Head of caudate nucleus (tissue), 42 donors: ENCODE results near the gene STX2.

Experiments
- DNase-seq, 42 donors: peaks; one replicate each; pipeline versions ENCODE4 v3.0.0 to v3.0.0-alpha.2; 2020 to 2021; ENCODE audit warnings: mixed read lengths in 7 of 42
- intact Hi-C: fragments of 100-400 bp; cut with DNase I; formaldehyde crosslinking; loops from one replicate; pipeline ENCODE4 v1.15.0; 2022

STX2 gene

DNA sequence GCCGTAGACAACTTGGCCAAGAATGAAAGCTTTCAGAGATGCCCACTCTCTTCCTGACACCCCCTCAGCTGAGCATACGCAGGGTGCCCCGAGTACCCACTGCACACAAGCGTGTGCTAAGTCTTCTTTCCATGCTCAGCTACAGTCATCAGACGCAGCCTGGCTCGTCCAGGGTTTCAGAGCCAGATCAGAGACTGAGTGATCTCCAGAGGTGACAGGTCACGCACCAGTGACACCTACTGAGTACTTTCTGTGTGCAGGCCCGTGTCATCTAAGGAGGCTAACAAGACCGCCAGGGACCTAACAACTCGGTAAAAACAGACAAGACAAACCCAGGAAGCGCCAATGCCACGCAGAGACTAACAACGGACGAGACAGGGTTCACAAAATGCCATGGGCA, 25.1 kb downstream of the STX2 start:
- intact Hi-C loops, result no loop called here
- DNase-seq, result no peak

GRCh38 chr12:130813436-130813835, 25.6 kb downstream of the STX2 start:
- intact Hi-C loops, result no loop called here
- no peak for DNase-seq

DNA sequence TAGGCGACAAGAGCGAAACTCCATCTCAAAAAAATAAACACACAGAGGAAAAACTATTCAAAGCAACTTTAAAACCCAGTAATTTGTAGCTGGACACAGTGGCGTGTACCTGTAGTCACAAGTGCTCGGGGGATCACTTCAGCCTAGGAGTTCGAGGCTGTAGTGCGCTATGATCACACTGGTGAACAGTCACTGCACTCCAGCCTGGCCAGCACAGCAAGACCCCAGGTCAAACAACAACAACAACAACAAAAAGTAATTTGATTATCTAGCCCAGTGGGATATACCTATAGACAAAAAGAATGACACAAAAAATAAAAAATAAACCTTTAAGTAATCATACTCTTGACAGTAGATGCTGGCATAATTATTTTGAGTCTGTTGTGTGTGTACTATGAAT, 29.3 kb downstream of the STX2 start:
- DNase-seq, result no peak

GRCh38 chr12:130807309-130807708, 31.7 kb downstream of the STX2 start:
- intact Hi-C loops, result no loop called here
- no peak for DNase-seq

More for the DNA sequence above, 29.3 kb downstream of the STX2 start:
- intact Hi-C loops, result no loop called here

DNA sequence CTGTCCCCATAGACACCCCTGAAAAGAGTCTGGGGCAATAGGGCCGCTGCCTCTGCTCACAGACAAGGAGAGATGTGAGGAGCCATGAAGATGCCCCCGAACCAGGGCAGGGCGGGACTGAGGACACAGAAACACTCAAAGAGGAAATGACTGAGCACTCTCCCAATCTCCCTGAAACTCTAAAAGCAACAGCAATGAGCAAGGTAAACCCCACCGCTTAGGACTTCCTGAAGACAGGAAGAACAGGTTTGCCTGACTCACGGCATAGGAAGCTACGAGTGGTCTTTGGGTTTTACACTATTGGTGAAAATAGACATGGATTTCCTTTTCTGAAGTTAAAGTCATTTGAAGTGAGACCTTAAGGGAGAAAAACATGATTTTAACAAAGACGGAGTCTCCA, 32.5 kb downstream of the STX2 start:
- intact Hi-C loops, result no loop called here
- DNase-seq, result no peak

GRCh38 chr12:130805635-130806034, 33.4 kb downstream of the STX2 start:
- intact Hi-C loops, result no loop called here
- DNase-seq, result no peak

DNA sequence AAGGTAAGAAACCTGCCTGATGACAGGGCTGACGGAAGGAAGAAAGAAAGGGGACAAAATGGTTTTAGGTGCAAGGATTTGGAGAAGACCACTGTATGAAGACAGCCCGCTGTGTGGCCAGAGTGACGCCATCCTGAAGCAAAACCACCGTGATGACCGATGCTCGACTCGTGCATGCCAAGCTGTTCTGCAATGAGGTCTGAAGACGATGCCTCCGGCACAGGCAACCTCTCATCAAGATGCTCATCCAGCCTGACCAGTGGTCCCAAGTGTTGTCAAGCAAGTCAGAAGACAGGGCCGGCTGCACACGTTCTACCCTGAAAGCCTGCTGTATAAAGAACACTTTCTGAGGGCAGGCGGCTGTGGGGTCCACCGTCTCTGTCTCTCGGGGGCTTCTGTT, 34.8 kb downstream of the STX2 start:
- no peak for DNase-seq
- intact Hi-C loops, result no loop called here

DNA sequence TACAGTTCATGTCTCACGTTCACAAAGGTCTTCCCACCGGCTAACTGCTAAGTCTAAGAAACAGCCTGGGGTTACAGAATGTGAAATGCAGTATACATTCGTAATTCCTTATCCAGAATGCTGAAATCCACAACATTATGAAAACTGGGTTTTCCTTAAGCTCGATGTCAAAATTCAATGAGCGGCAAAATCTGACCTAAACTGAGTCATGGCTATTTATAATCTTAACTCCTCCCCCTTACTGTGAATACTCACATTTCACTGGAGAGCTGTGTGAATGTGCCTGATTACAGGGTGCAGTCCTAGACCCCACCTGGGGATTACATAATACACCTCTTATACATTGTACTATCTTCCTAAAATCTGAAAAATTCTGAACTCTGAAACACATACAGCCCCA, 35.3 kb downstream of the STX2 start:
- DNase-seq, result no peak
- intact Hi-C loops, result no loop called here

DNA sequence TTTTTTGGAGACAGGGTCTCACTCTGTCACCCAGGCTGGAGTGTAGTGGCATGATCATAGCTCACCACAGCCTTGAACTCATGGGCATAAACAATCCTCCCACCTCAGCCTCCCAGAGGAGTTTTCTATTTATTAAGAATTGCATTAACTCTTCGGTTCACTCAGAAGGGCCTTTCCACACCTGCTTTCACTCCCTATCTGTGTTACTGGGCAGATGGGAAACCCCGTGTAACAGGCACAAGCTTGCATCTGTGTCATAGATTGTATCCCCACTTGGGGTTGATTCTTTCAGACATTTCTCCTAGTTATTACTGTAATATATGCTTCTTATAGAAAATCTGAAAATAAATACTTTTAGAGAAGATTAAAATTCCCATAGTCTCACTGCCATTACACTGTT, 38.7 kb downstream of the STX2 start:
- intact Hi-C loops, result no loop called here
- DNase-seq, result no peak

- intact Hi-C loops, result no loop called here
- no peak for DNase-seq
These were observed 40.0 kb downstream of the STX2 start for GRCh38 chr12:130799051-130799450.

- intact Hi-C loops, result no loop called here
These were observed 41.9 kb downstream of the STX2 start for GRCh38 chr12:130796985-130797686.

DNA sequence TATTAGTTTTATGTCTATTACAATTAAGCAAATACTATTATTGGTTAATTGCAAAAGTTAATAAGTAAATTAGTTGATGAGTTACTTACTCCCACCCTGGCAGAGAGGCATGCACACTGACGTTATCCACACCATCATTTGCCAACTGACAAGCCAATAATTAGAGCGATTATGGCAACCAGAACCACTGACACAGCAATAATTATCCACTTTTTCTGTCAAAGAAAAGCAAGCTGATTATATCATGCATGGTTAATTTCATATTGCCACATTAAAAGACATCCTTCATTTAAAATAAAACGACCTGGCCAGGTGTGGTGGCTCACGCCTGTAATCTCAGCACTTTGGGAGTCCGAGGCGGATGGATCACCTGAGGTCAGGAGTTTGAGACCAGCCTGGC, 43.1 kb downstream of the STX2 start:
- intact Hi-C loops, result no loop called here
- DNase-seq, result no peak

More at GRCh38 chr12:130796985-130797686, 41.9 kb downstream of the STX2 start:
- peak in 24 of 42 donors; percentile 22 to 76 (median 42) for DNase-seq

GRCh38 chr12:130793554-130793849, 45.5 kb downstream of the STX2 start:
- intact Hi-C loops, result no loop called here

DNA sequence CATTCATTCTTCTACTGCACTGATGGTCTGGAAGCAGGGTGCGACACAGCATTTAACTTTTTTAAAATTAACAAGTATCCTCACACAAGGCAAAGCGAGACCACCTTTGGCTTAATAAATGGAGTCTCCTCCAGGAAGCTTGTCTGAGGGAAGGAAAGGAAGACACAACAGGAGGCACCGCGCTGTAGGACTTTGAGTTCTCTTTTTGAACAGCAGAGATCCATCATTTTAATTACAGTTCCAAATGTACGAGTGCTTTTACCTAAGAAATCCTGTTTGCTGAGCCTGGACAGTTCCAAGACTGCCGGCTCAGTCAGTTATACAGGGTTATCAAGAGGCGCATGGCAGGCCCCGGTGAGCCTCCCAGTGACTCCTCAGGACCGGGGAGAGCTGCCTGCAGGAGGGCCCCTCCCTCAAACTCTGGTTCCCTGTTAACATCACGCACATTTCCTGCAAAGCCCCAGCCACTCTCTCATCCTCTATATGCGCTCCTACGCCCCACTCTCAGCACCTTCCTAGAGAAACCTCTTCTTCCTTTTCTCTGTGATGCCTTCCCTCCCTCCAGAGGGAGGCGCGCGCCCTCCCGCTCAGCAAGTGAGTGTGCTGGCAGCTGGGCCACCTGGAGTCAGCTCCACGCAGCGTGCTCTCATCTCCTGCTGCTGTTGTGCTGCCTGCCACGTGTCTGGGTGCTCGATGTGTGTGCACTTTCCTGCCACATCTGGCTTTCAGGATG, 46.1 kb downstream of the STX2 start:
- intact Hi-C loops, result no loop called here
- DNase-seq, result peak in 13 of 42 donors; percentile 18 to 65 (median 43)

More at GRCh38 chr12:130793554-130793849, 45.5 kb downstream of the STX2 start:
- no peak for DNase-seq

DNA sequence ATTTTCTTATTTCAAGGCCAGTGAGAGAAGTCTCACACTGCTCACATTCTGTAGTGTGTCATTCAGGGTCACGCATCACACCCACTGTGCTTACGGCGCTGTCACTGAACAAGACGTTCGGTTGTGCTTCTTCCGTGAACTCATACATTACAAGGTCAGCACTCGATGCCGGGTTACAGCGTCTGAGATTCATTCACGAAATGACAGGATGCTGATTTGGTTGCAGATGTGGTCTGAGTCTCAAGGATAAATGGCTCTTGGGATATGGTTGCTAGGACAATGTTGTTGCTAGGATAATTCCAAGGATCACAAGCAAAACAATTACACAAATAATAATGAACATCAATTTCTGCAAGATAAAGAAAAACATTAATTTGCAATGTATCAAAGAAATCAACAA, 47.4 kb downstream of the STX2 start:
- no peak for DNase-seq
- intact Hi-C loops, result no loop called here

DNA sequence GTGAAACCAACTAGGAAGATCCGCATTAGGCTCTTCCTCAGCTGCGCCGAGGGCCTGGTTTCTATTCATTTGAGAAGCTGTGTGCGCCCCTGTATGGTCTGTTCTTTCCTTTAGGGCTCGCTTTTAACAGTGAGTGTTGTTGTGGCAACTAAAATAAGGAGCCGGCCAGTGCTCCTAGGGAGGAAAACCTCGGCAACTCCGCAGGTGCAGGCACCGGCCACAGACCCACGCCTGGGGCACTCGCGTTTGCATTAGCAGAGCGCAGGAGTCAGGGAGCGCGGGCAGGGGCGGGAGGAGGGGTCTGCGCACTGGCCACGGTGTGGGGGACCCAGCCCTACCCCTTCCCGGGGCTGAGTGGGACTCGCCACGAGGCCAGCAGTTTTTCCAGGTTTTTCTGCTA, 50.5 kb downstream of the STX2 start:
- intact Hi-C loops, result no loop called here
- no peak for DNase-seq

GRCh38 chr12:130787445-130788410, 51.3 kb downstream of the STX2 start:
- intact Hi-C loops, result no loop called here
- no peak for DNase-seq

GRCh38 chr12:130787041-130787440, 52.0 kb downstream of the STX2 start:
- DNase-seq, result no peak
- intact Hi-C loops, result no loop called here

GRCh38 chr12:130783110-130783715, 55.8 kb downstream of the STX2 start:
- intact Hi-C loops, result no loop called here
- DNase-seq, result no peak
